ENCODE data around the gene CFAP97D2.

CFAP97D2 gene

DNA sequence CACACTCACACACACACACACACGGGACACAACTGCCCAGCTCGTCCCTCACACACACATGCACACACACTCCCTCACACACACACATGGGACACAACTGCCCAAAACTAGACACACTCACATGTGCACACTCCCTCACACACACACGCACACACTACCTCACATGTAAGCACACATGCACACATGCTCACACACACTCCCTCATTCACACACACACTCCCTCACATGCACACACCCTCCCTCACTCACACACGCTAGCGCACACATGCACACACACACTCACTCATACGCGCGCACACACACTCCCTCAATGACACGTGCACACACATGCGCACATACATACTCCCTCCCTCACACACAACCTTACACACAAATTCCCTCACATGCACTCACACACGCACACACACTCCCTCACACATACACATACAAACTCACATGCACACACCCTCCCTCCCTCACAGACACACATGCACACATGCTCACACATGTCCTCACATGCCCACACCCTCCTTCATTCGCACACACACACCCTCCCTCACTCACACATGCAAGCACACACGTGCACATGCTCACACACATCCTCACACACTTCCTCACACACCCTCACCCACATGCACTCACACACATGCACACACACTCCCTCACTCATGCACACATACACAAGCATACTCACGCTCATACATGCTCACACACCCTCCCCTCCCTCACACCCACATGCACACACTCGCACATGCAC lies 37.6 kb upstream of the CFAP97D2 start:
- TF ChIP-seq, protein P1, sequence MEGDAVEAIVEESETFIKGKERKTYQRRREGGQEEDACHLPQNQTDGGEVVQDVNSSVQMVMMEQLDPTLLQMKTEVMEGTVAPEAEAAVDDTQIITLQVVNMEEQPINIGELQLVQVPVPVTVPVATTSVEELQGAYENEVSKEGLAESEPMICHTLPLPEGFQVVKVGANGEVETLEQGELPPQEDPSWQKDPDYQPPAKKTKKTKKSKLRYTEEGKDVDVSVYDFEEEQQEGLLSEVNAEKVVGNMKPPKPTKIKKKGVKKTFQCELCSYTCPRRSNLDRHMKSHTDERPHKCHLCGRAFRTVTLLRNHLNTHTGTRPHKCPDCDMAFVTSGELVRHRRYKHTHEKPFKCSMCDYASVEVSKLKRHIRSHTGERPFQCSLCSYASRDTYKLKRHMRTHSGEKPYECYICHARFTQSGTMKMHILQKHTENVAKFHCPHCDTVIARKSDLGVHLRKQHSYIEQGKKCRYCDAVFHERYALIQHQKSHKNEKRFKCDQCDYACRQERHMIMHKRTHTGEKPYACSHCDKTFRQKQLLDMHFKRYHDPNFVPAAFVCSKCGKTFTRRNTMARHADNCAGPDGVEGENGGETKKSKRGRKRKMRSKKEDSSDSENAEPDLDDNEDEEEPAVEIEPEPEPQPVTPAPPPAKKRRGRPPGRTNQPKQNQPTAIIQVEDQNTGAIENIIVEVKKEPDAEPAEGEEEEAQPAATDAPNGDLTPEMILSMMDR (IDR thresholded peaks at IDR 0.05; ENCODE audit: insufficient read depth, low read depth, low read length, missing control alignments): no peak
- no peak overlapping the region for H3K4me3 ChIP-seq (ENCODE audit: low read depth, low read length)
- no peak for DNase-seq (ENCODE audit: low read depth)

- DNase-seq (ENCODE audit: low read depth): no peak
- TF ChIP-seq, protein P1 (IDR thresholded peaks at IDR 0.05; ENCODE audit: insufficient read depth, low read depth, low read length, missing control alignments): no peak
- H3K4me3 ChIP-seq (ENCODE audit: low read depth, low read length): no peak overlapping the region
Observed at GRCh38 chr13:114142137-114142550, 36.9 kb upstream of the CFAP97D2 start.

DNA sequence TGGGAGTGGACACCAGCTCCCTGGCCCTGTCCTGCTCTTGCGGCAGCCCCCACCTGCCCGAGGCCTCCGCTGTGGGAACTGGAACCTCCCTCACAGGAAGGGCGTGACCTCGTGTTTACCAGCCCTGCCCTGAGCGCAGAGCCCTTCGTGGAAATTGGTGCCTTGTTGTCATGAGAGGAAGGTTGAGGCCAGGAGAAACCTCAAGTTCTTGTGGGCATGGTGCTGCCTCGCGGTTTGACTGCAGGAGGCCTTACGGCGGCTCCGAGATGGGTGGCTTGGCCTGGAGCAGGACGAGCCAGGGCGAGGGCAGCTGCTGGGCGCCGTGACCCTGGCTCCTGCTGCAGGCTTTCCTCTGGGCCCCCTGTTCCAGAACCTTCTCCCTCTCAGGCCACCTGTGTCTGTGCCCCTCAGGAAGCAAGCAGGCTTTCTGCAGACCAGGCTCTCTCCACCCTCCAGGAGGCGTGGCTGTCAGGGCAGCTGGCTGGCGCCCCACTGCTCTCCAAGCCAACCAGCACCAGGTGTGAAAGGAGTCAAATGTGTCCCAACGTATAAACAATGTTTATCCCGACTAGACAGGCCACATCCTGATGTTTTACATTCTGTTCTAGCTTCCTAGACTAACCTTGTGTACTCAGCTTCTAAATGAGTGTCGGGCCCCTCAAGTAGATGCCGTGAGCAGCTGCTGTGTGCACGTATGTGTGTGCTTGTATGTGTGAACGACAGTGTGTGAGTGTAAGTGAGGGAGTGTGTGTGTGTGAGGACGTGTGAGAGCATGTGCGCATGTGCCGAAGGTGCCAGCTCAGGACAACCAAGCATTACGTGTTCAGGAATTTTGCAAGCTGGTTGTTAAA lies 36.2 kb upstream of the CFAP97D2 start:
- DNase-seq (ENCODE audit: low read depth): peak; percentile 65
- TF ChIP-seq, protein P1 (IDR thresholded peaks at IDR 0.05; ENCODE audit: insufficient read depth, low read depth, low read length, missing control alignments): no peak
- no peak overlapping the region for H3K4me3 ChIP-seq (ENCODE audit: low read depth, low read length)

DNA sequence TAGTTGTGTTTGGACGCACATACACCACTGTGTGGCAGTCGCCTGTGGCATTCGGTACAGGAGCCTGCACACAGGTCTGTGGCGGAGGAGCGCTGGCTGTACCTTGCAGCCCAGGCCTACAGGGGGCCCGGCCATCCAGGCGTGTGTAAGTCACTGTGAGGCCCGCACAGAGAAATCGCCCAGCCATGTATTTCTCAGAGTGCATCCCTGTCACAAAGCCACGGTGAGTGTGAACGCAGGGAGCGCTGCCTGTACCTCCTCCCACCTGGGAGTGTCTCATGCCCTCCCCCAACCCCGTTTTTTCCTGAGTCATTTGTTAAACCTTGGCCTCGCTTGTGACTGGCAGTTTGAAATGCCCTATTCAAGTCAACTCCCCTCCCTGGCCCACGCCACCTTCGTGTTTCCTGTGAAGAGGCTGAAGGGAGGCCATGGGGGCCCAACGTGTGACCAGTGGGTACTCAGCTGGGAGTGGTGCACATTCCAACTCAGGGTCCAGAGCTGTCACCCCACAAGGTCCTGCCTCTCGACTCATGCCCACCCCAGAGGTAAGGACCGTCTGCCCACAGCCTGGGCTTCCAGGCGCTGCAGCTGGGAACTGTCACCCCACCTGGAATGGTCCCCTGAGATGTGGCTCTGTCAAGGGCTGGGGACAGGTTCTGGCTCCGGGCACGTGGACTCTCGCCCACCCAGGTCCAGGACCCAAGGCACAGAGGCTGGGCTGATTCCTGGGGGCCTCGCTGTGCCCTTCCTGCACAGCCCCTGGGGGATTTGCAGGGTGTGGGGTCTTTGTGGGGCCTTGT lies 35.1 kb upstream of the CFAP97D2 start:
- TF ChIP-seq, protein P1 (IDR thresholded peaks at IDR 0.05; ENCODE audit: insufficient read depth, low read depth, low read length, missing control alignments): peak; percentile 58
- H3K4me3 ChIP-seq (ENCODE audit: low read depth, low read length): no peak overlapping the region
- peak; percentile 85 for DNase-seq (ENCODE audit: low read depth)

- TF ChIP-seq, protein P1 (IDR thresholded peaks at IDR 0.05; ENCODE audit: insufficient read depth, low read depth, low read length, missing control alignments): no peak
- no peak for DNase-seq (ENCODE audit: low read depth)
- H3K4me3 ChIP-seq (ENCODE audit: low read depth, low read length): no peak overlapping the region
Observed at GRCh38 chr13:114144606-114145244, 34.3 kb upstream of the CFAP97D2 start.

- TF ChIP-seq, protein P1 (IDR thresholded peaks at IDR 0.05; ENCODE audit: insufficient read depth, low read depth, low read length, missing control alignments): no peak
- DNase-seq (ENCODE audit: low read depth): no peak
- no peak overlapping the region for H3K4me3 ChIP-seq (ENCODE audit: low read depth, low read length)
Observed at GRCh38 chr13:114145256-114145655, 33.8 kb upstream of the CFAP97D2 start.

Measured in GM12865 (cell line).